HTERT RPE-1 (cell line): ENCODE data around the gene NHSL1.

Experiments used
- in situ Hi-C: fragments of 300-500 bp; cut with MboI; formaldehyde crosslinking; loops from 4 replicates; pipeline ENCODE4 v1.14.3; 2020; ENCODE audit warnings: low sequenced_read_pairs

NHSL1 gene

DNA sequence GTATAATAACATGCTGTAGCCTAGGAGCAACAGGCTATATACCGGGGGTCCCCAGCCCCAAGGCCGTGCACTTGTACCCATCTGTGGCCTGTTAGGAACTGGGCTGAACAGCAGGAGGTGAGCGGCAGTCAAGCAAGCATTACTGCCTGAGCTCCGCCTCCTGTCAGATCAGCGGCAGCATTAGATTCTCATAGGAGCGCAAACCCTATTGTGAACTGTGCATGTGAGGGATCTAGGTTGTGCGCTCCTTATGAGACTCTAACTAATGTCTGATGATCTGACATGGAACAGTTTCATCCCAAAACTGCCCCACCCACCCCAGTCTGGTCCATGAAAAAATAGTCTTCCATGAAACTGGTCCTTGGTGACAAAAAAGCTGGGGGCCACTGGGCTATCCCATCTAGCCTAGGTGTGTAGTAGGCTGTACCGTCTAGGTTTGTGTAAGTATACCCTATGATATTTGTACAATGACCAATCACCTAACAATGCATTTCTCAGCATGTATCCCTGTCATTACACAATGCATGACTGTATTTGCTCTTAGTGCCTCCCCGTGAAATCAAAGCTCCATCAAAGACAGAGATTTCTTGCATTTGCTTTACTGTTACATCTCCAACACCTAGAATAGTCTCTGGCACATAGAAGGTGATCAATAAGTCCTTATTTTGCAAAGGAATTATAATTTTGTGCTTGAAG, 30.8 kb downstream of the NHSL1 start:
- in situ Hi-C loops = no loop called here

DNA sequence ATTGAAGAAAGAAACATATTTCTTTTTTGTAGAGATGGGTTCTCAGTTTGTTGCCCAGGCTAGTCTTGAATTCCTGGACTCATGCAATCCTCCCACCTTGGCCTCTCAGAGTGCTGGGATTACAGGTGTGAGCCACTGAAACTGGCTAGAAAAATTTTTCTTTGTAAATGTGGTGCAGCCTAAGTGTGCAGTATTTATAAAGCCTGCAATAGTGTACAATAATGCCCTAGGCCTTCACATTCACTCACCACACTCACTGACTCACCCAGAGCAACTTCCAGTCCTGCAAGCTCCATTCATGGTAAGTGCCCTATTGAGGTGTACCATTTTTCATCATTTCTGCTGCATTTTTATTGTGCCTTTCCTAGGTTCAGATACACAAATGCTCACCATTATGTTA, 31.4 kb downstream of the NHSL1 start:
- in situ Hi-C loops = no loop called here

DNA sequence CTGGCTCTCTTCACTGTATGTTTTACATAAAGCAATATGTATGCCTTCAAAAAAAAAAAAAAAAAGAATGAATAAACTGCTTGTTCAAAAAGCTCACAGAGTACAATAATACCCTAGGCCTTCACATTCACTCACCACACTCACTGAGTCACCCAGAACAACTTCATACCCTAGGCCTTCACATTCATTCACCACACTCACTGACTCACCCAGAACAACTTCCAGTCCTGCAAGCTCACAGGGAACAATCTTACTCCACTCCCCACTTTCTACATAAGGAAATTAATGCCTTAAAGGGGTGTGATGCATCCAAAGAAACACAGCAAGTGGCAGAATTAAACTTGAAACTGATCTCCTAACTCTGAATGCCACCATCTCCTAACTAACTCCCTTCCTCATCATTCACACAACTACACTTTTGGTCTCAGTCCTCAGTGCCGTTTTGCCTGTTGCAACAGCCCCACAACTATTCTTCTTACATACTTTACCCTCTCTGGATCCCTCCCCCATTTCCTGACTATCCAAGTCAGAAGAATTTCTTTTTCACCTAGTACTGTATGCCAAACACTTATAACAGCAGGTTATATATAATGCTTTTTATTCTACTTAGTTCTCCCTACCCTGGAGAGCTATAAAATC, 34.2 kb downstream of the NHSL1 start:
- in situ Hi-C loops = no loop called here

DNA sequence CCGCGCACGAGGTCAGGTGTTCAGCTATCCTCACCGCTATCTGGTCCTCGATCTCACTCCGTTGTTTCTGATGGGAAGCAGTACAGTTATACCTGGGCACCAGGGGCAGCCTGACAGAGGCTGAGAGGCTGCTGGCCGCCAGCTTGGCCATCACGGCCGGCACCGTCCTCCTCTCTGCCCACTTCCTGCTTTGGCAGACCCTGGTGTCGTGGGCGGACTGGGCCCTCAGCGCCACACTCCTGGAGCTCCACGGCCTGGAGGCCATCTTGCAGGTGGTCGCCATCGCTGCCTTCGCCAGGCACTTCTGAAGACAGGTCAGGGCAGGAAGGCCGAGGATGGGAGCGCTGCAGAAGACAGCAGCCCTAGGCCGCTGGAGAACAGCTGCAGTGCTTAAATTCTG, 35.2 kb downstream of the NHSL1 start:
- in situ Hi-C loops = no loop called here

DNA sequence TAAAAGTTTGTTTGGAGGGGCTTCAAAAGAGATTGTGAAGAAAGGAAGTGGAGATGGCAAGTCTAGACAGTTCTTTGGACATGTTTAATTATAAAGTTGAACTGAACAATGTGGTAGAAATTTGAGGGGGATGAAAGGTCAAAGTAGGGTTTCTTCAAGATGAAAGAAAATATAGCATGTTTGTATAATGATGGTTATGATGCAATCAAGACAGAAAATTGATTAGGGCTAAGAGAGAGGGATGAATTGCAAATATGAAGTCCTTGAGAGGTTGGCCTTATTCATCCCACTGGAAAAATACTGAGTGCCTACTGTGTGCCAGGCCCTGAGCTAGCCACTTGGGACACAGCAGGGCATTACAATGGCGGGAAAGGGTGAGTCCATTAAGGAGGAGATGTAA, 37.6 kb downstream of the NHSL1 start:
- in situ Hi-C loops = no loop called here

DNA sequence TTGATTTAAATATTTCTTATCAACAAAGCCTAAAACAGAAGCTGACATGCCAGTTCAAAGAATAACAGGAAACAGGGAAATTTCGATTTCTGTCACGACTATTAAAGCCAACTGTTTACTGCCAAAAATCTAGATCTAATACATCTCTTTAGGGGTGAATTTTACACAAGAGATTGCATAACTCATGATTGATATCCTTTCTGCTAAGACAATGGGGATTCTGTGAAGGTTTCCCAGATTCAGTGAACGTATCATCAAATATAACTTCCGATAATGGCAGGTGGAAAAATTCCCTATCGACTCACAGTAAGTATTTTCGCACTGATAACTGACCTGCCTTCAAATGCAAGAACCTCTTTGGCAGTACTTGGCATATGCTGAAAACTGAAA, 42.9 kb downstream of the NHSL1 start:
- in situ Hi-C loops = no loop called here

DNA sequence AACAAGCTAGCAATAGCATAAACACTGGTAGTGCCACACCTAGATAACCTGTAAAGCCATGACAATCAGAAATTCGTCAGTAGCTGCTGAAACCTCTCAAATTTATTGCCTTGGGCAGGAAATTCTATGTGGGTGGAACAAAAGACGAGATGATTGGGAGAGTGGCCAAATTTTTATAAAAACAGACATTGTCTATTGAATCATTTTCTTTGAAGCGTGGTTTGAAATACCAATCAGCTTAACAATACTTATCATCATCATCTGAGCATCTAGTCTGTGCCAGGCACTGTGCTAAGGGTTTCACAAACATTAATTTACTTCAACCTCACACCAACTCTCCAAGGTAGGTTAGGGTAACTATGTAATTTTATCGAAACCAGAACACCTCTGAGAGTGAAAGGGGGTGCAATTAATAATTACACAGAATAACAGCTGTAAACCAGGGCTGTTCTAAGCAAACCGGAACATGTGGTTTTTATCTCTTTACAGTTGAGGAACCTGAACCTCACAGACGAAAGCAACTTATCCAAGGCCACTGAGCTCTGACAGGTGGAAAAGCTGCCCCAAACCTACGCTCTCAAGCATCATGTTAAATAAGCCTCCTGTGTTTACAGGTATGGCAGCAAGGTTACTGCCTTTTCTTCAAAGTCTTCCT, 43.4 kb downstream of the NHSL1 start:
- in situ Hi-C loops = no loop called here

DNA sequence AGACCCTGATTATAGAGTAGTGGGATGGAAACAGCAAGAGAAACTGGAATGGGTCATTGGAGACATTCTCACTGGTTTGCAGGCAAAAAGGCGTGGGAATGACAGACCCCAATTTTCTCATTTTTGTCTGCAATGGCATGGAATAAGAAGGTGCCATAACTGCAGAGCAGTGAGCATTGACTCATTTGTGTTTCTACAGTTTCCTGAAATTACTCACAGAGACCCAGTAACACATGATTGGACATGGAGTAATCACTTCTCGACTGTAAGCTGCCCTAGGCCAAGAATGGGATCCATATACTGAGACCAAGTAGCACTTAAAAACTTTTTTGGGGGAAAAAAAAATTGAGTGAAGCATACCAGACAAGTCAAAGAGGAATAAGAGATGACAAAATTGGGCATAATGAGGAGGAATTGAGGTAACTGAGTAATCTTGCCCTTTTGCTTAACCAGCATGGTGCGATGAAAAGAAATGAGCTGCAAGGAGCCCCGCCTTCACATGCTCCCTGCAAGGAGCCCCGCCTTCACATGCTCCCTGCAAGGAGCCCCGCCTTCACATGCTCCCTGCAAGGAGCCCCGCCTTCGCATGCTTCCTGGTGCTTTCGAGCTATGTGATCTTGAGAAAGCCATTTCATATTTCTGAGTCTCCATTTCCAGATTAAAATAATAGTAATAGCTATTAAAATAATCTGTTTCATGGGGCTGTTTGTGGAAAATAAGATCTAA, 44.1 kb downstream of the NHSL1 start:
- in situ Hi-C loops = no loop called here

DNA sequence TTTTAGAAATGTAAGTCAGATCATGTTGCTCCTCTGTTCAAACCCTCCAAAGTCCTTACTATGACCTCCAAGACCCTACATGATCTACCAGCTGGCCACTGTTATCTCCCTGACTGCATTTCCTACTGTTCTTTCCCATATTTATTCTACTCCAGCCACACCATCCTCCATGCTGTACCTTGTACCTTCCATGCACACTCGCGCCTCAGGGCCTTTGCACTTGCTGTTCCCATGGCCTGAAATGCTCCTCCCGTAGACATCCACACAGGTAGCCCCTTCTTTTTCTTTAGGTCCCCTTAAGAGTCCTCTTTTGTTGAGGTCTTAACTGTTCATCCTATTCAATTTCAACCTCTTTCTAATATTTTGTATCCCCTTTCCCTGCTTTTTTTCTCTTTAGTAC, 48.3 kb downstream of the NHSL1 start:
- in situ Hi-C loops = no loop called here

DNA sequence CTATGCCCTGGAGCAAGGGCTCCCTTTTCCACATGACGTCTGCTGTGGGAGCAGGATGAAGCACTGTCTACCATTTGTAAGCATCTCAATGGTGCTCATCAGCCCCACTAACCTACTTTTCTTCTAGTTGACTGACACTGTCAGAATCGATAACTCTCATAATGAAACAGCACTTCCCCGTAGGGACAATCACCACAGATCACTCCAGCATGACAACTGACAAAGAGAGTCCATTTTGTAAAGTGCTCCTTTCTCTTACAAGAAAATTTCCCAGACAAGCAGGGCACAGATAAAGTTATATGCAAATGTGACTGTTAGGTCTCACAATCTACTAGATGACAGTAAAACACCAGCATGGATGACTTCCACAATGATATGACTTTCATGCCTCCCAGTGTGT, 48.8 kb downstream of the NHSL1 start:
- in situ Hi-C loops = no loop called here

DNA sequence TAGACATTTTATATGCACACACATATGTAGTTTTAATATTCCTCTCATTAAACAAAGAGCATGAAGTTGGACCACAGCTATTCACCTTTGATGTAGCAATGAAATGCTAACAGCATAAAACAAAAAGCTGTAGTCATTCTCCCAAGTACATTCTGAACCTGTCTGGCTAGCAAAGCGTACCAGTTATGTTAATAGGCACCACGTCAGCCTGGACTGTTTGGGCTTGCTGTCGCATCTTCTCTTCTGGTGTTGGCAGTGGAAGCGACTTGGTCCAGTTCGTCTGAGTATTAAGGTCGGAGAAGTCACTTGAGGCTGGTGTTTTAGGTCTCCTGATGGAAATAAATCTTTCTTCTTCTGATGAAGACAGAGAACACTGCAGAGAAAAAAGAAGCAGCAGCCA, 52.5 kb downstream of the NHSL1 start:
- in situ Hi-C loops = no loop called here

DNA sequence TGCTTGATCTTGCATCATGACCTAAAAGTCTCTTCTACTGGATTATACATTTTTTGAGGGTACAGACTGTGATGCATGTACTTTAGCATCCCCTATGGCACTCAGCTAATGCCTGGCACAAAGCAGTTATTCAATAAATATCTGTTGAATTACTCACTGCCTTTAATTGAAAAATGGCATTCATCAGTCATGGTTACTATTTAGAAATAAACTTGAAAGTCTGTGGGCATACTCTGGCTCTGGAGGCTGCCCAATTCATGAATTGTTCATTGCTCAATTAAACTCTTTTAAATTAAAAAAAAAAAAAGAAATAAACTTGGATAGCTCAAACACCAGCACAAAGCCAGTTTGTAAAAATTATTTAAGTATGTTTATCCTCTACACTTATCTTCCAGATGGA, 55.3 kb downstream of the NHSL1 start:
- in situ Hi-C loops = no loop called here

DNA sequence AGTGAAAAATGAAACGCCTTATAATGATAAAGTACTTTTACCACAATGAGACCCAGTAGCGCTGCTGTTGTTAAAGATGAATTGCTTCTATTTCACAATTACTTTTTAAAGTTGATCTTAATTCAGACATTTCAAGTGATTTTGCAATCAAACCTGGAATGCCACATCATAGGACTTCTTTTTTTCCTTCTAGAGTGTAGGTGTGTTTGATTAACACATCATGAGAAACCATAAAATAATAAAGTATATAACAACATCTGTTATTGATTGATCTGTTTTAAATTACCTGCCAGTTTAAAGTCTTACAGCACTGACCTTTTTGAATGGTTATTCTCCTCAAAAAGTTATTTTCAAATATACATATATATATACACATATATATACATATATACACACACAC, 56.6 kb downstream of the NHSL1 start:
- in situ Hi-C loops = no loop called here

DNA sequence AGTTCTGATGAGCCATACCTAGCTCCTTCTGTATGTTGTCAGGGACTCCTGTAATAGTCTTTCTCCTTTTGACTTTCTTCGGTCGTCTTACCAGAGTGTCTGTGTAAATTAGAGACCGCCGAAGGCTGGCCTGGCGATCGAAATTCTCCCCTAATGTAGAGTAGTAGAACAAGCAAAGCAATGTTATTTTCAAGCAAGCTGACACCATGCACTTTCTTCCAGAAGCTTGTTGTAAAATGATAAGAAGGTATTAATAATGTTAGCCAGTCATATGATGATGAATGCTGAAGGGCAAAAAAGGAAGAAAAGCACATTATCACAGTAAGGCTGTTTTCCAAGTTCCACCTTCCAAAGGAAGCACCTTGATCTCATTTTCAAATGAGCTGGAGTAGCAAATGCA, 57.3 kb downstream of the NHSL1 start:
- in situ Hi-C loops = no loop called here

DNA sequence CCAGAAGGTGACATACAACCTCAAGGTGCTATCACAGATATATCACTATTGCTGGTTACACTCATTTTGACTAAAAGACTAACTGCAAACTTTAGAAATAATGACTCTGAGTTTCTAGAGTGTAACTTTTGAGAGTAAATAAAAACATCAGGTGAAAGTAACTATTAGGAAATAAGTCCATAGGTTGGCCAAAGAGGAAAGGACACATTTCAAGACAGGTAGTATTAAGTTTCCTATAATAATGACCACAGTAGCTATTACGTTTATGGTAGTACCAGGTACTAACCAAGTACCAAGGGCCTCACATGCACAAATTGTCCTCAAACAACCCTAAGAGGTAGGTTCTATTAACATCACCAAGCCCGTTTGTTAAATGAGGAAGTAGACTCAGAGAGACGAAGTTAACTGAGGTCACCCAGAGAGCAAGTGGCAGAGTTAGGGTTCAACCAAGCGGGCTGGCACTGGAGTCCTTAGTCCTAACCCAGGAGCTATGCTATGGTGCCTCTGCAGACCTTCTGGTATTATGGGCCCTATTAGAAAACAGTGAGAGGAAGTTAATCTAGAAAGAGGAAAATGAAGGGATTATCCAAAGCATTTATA, 58.4 kb downstream of the NHSL1 start:
- in situ Hi-C loops = no loop called here

DNA sequence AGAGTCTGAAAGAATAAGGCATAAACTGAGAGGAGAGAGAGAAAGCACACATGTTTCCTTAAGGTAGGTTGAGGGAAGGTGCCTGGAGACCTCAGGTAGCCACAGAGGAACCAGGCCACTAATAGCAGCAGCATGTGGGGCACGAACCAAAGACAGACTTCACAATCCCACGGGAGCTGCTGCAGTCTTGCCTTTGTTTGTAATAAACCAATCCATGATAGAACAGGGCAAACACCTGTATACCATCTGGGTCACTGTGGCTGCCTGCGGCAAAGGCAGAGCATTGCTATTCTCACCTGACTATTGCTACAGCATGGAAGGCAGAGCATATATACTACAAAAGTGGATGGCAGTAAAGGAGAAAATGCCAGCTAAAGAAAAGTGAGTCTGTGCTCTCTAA, 59.0 kb downstream of the NHSL1 start:
- in situ Hi-C loops = no loop called here

DNA sequence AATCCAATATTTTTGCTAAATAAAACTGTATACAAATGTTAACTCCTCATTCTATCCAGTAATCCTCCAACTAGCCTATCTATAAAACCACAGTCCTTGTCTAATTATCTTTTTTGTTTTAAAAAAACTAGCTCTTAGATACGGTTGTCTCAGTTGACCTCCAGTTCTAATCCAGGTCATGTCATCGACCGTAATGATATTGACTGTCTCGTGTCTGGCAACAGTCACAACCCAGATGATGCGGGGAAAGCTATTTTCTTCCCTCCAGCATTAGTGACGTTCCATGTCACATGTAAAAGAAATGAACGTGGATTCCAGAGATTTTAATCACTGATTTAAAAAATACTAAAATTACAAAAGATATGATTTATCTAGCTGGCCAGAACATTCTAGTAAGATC, 59.7 kb downstream of the NHSL1 start:
- in situ Hi-C loops = no loop called here

DNA sequence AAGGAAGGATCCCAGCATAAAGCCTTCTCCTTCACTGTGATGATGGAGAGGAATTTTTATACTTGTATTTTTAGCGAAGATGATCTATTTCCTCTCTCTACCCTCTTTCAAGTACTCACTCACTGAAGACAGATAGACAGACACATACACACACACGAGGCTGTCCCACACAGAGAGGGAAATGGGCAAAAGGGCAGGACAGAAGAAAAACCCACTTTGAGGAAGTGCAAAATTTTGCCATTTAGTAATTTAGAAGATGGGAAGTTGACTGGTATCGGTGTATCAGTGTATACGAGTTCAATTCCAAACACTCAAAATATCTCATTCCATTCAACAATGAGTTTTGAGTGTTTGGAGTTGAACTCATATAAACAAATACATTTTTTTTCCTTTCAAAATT, 64.4 kb downstream of the NHSL1 start:
- in situ Hi-C loops = no loop called here

DNA sequence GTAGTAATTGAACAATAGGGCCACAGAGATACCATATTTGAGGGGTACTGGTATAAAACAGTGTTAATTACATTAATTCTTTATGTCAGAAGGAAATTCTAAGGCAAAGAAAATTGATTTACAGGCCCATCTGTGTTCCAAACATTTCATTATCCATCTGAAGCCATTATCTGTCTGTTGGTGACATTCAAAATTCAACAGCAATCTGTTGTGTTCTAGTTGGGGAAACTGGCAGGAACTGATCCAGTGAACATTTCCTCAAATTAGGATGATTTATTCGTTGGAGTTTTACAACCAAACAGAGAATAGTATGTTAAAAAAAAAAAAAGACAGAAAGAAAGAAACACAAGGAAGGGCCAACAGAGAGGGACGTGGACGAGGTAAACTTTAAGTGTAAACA, 65.2 kb downstream of the NHSL1 start:
- in situ Hi-C loops = no loop called here

DNA sequence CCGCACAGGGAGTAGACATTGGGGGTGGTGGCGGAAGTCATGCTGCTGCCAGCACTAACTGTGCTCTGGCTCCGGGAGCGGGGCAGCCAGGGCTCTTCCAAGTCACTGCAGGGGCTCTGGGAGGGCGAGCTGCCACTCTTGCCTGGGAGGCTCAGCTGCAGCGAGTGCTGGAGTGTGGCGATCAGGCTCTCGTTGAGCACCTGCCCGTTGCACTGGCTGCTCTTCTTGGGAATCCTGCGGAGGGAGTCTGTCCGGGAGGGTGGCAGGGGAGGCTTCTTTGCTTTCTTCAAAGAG, 67.3 kb downstream of the NHSL1 start:
- in situ Hi-C loops = no loop called here

DNA sequence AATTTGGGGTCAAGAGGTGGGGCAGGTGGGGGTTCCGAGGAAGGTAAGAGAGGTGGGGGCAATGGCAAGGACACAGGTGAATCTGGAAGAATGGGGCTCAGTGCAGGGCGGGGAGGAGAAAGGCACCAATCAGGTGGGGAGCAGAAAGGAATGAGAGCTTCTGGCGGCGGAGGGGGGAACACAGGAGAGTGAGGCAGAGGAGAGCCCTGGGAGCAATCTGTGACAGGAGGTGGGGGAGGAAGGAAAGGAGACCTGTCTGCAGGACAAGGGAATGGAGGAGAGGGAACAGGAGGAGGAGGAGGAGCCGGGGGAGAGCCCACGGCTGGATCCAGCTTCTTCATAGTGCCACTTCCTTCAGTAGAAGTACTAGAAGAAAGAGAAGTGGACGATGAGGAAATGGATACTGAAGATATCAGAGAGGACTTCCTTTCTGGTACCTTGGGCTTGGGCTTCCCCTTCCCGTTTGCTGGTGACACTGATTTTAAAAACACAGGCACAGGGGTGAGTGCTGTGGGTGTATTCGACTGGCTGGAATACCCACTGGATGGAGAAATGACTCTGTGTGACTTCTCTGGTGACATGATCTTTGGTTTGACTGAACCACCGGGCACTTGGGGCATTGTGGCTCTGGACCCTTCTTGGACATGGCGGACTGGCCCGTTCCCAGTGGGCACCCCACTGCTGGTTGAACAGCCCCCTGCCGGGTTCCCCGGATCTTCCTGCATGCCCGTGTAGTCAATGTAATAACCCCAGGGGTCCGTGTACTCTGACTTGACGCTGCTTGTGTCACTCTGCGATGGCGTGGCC, 67.8 kb downstream of the NHSL1 start:
- in situ Hi-C loops = no loop called here
